Breast epithelium (tissue), 3 donors: ENCODE results near the gene SAA2.
"Not testable (repeated sequence)": the region's sequence is repeated elsewhere in the genome, so short reads cannot be mapped to it uniquely, and the experiment has no call there.

Source experiments
- CTCF ChIP-seq, 3 donors: fragments of 450-650 bp; IDR thresholded peaks; one replicate each; pipeline ENCODE4 v1.5.1; 2016 to 2017; ENCODE audit warnings: antibody characterized with exemption in 3 of 3, mild to moderate bottlenecking in 3 of 3, moderate library complexity in 3 of 3
- POLR2A ChIP-seq: fragments of 450-650 bp; IDR thresholded peaks from one replicate; pipeline ENCODE4 v1.6.1; 2016; ENCODE audit warnings: antibody characterized with exemption, mild to moderate bottlenecking, moderate library complexity
- POLR2AphosphoS5 ChIP-seq, 3 donors: sonication (generic); formaldehyde crosslinking; IDR thresholded peaks; one replicate each; pipeline ENCODE4 v1.6.1; 2017; ENCODE audit warnings: antibody characterized with exemption in 3 of 3

GRCh38 chr11:18197738-18198137 is 50.7 kb downstream of the SAA2 start:
- not testable (repeated sequence) for TF ChIP-seq POLR2A; CTCF (IDR thresholded peaks at IDR 0.05); POLR2AphosphoS5 (IDR thresholded peaks at IDR 0.05)
